Thyroid gland (tissue), 4 donors: Measurements from ENCODE around the gene KATNAL2. TPM values are rescaled to one million over a fixed set of nuclear protein-coding genes. Genes with fewer than 3 reads are reported as not detected.

Source experiments
- DNase-seq, 2 donors: peaks; one replicate each; pipeline ENCODE4 v3.0.0-alpha.2; 2019
- H3K27ac ChIP-seq, 3 donors: fragments of 200-600 bp; sonication (generic); 1 replicate in 2 of 3; 2 replicates in 1 of 3; pipeline ENCODE4 v1.5.1; 2016 to 2019; ENCODE audit warnings: mild to moderate bottlenecking in 1 of 3, moderate library complexity in 1 of 3
- H3K27me3 ChIP-seq: fragments of 200-600 bp; sonication (generic); one replicate; pipeline ENCODE4 v1.5.1; 2019
- H3K36me3 ChIP-seq, 2 donors: fragments of 200-600 bp; sonication (generic); one replicate each; pipeline ENCODE4 v1.5.1; 2016 to 2019
- H3K4me1 ChIP-seq, 2 donors: fragments of 200-600 bp; sonication (generic); one replicate each; pipeline ENCODE4 v1.5.1; 2017 to 2019
- H3K4me3 ChIP-seq, 3 donors: fragments of 200-600 bp; sonication (generic); replicated peaks in 1 of 3; 1 replicate in 2 of 3; 2 replicates in 1 of 3; pipeline ENCODE4 v1.5.1; 2016; ENCODE audit warnings: mild to moderate bottlenecking in 1 of 3
- H3K9me3 ChIP-seq: fragments of 200-600 bp; sonication (generic); one replicate; pipeline ENCODE4 v1.5.1; 2017
- POLR2A ChIP-seq, 2 donors: fragments of 450-650 bp; IDR thresholded peaks; one replicate each; pipeline ENCODE4 v1.6.1; 2017; ENCODE audit warnings: antibody characterized with exemption in 2 of 2, mild to moderate bottlenecking in 2 of 2, moderate library complexity in 1 of 2
- WGBS, 2 donors: methylation state at CpG; one replicate each; pipeline ENCODE4 v1.1.5; 2017; 5-methylcytosine and 5-hydroxymethylcytosine counted together
- intact Hi-C: fragments of 100-400 bp; cut with DNase I; formaldehyde crosslinking; loops from one replicate; pipeline ENCODE4 v1.15.1; 2023
- total RNA-seq, 4 donors: library from RNA; depleted of rRNA; stranded (reverse); fragments of >200 nt; gene quantifications; one replicate each; pipeline ENCODE4 v1.2.3, GENCODE V29; 2016
- TF ChIP-seq, protein P1 (sequence below), 6 experiments: fragments of 200-600 bp in 3 of 6; fragments of 450-650 bp in 3 of 6; sonication (generic) in 3 of 6; IDR thresholded peaks; one replicate each; pipeline ENCODE4 v1.5.1; 2016 to 2019; ENCODE audit warnings: antibody characterized with exemption in 6 of 6, mild to moderate bottlenecking in 2 of 6, inconsistent platforms in 1 of 6, moderate library complexity in 1 of 6

KATNAL2 gene
- total RNA-seq, 4 donors from 2014 or later = 11.3 to 104 (median 63.3) TPM

DNA sequence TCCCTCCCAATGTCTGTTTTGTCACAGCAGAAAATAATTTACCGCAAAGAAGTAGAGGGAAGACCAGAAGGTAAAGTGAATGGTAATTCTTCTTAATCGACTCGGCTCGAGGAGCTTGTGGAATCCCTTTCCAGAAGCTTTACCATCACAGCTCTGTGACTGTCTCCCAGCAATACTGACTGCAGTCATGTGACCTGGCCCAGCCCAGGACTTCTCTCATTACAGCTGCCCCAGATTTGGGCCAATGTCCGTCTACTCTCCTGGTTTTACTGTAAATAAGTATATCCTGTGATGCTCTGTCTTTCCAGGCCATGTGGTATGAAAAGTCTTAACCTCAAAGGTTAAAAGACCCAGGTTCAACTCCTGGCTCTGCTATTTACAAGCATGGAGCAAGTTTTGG, 137.0 kb downstream of the KATNAL2 start:
- Histone ChIP-seq H3K4me3 (no peak overlapping the region), H3K9me3 (no peaks in the 10 kb centered on the region), H3K36me3 (no peaks in the 10 kb centered on the region), H3K4me1 (no peaks in the 10 kb centered on the region), H3K27ac (no peak overlapping the region), H3K27me3 (no peaks in the 10 kb centered on the region)
- DNase-seq = no peak
- no peak for TF ChIP-seq POLR2A (IDR thresholded peaks at IDR 0.05)
- TF ChIP-seq, protein P1, sequence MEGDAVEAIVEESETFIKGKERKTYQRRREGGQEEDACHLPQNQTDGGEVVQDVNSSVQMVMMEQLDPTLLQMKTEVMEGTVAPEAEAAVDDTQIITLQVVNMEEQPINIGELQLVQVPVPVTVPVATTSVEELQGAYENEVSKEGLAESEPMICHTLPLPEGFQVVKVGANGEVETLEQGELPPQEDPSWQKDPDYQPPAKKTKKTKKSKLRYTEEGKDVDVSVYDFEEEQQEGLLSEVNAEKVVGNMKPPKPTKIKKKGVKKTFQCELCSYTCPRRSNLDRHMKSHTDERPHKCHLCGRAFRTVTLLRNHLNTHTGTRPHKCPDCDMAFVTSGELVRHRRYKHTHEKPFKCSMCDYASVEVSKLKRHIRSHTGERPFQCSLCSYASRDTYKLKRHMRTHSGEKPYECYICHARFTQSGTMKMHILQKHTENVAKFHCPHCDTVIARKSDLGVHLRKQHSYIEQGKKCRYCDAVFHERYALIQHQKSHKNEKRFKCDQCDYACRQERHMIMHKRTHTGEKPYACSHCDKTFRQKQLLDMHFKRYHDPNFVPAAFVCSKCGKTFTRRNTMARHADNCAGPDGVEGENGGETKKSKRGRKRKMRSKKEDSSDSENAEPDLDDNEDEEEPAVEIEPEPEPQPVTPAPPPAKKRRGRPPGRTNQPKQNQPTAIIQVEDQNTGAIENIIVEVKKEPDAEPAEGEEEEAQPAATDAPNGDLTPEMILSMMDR (IDR thresholded peaks at IDR 0.05) = no peak
- WGBS, 2 donors = 86 to 91% methylated on average over 5 of the region's 5 CpGs
- intact Hi-C loops = no loop called here

DNA sequence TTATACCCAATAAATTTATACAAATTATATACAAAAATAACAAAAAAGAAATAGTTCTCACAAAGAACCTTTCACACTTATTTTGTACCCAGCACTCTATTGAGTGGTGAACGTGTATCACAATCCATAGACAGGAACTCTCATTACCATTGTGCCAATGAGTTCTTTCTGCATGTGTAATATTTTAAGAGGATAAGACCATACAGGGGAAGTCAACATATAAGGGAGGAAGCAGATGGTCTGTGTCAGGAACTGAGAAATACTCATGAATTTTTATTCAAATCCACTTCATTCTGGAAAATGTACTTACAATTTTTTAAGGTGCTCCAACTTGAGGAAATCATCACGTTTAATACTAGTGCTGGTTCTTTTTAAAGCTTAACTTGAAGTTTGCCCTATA, 145.1 kb downstream of the KATNAL2 start:
- no peaks in the 10 kb centered on the region for H3K9me3 ChIP-seq
- no peaks in the 10 kb centered on the region for H3K27me3 ChIP-seq
- intact Hi-C loops = no loop called here
- H3K4me3 ChIP-seq = no peak overlapping the region
- no peak for DNase-seq
- no peak overlapping the region for H3K27ac ChIP-seq
- H3K36me3 ChIP-seq = peaks cover 0 to 5% of the 10 kb centered on the region in 2 donors
- no peaks in the 10 kb centered on the region for H3K4me1 ChIP-seq
- 66 to 69% methylated on average over 2 of the region's 2 CpGs for WGBS, 2 donors
- TF ChIP-seq POLR2A (IDR thresholded peaks at IDR 0.05) = no peak
- TF ChIP-seq, protein P1 (IDR thresholded peaks at IDR 0.05) = no peak

DNA sequence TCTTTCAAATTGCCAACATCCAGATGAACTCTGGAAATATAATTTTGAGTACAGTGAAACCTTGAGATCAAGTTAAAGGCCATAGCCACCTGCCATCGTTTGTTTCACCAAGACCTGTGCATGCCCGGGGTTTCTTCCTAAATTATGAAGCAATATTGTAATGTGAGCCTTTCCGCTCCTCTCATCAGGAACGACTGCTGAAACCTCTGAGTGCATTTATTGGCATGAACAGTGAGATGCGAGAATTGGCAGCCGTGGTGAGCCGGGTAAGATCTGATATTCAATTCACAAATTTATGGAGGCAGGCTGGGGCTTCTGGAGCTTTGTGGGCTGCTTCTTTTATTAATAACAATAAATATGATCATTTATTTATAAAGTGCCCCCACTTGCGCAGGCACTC, 145.7 kb downstream of the KATNAL2 start:
- H3K27ac ChIP-seq = no peak overlapping the region
- TF ChIP-seq POLR2A (IDR thresholded peaks at IDR 0.05) = no peak
- TF ChIP-seq, protein P1 (IDR thresholded peaks at IDR 0.05) = no peak
- intact Hi-C loops = no loop called here

GRCh38 chr18:47067648-47068047, 150.2 kb downstream of the KATNAL2 start:
- TF ChIP-seq POLR2A (IDR thresholded peaks at IDR 0.05) = no peak
- TF ChIP-seq, protein P1 (IDR thresholded peaks at IDR 0.05) = no peak
- Histone ChIP-seq H3K27me3 (no peaks in the 10 kb centered on the region), H3K4me3 (no peak overlapping the region), H3K9me3 (no peaks in the 10 kb centered on the region), H3K4me1 (no peaks in the 10 kb centered on the region), H3K36me3 (peaks cover 0 to 5% of the 10 kb centered on the region in 2 donors), H3K27ac (no peak overlapping the region)
- 72 to 74% methylated on average over 3 of the region's 3 CpGs for WGBS, 2 donors
- intact Hi-C loops = no loop called here
- DNase-seq = no peak

More for the DNA sequence above, 145.7 kb downstream of the KATNAL2 start:
- H3K36me3 ChIP-seq = peaks cover 0 to 5% of the 10 kb centered on the region in 2 donors
- 94% methylated on average over 8 of the region's 8 CpGs for WGBS, 2 donors
- no peak overlapping the region for H3K4me3 ChIP-seq
- H3K27me3 ChIP-seq = no peaks in the 10 kb centered on the region
- no peaks in the 10 kb centered on the region for H3K9me3 ChIP-seq
- DNase-seq = no peak
- no peaks in the 10 kb centered on the region for H3K4me1 ChIP-seq

DNA sequence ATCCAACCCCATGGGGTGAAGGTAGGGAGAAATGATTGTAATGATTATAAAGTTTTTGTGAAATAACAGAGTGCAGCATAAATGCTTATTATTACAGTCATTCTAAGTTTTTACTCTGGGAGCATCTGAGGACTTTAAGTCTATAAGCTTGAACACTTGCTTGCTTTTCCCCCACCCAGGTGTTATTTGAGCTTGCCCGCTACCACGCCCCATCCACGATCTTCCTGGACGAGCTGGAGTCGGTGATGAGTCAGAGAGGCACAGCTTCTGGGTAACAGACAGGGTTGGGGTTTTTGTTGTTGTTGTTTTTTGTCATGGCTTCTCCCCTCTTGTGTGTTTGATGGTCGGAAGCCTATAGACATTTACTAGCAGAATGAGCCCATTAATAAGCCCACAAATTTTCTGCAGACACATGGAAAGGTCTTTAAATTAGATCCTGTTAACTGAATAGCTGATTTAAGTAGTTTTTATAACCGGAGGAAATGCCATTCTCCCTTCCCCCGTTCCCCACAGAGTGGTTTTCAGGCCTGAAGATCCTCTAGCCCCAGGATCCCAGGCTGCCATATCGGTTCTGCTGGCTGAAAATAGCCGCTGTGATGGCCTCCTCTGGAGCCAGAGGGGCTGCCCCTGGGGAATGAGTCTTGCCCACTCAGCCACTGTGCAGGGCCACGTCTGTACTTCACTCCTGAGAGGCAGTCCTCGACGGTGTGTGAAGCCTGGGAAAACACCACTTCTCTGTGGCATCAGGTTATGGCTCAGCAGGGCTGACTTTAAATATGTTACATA, 157.9 kb downstream of the KATNAL2 start:
- Histone ChIP-seq H3K27ac (no peak overlapping the region), H3K36me3 (peaks cover 0 to 7% of the 10 kb centered on the region in 2 donors), H3K9me3 (no peaks in the 10 kb centered on the region), H3K4me1 (no peaks in the 10 kb centered on the region), H3K27me3 (no peaks in the 10 kb centered on the region), H3K4me3 (no peak overlapping the region)
- WGBS, 2 donors = 61 to 65% methylated on average over 12 to 13 of the region's 13 CpGs
- intact Hi-C loops = no loop called here
- TF ChIP-seq POLR2A (IDR thresholded peaks at IDR 0.05) = no peak
- TF ChIP-seq, protein P1 (IDR thresholded peaks at IDR 0.05) = no peak
- no peak for DNase-seq
